ENCODE data around the gene THAP6.

DNA sequence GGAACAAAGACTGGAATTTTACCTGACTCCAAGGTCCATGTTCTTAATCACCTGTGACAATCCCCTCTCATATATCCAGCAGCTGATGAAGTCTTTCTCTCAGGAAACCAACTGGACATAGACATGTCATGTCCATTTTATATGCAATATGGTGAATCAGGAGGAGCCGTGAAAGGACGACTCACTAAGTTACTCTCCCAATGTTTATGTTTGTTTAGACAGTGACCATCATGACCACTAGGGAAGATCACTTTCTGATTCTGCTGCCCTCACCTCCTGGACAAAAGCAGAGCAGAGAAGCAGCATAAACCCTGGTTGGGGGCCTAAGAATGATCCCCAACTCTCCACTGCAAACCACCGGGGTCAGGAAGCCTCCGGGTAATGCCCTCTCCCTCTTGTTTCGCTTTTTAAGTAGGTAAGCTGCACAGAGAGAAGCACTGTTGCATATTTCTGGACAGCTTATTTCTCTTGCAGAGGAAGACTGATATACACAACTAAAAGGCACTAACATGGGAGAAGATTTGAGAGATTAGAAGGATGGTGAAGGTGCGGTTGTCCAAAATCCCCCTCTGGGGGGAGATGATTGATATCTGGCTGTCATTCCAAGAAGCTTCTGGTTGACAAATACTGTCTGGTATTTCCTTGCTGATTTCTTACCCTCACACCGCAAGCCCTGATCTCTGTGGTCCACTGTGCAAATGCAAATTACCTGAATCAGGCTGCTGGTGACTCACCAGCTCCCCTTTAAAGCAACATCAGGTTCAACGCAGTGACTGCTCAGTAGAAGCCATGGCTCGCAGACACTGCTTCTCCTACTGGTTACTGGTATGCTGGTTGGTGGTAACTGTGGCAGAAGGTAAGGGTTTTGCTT lies 41.3 kb downstream of the THAP6 start, which contains the start of gene ODAPH:
- TF ChIP-seq EZH2phosphoT487 (IDR thresholded peaks at IDR 0.05; ENCODE audit: insufficient read depth, low read depth) (no peak), EZH2 (IDR thresholded peaks at IDR 0.05; ENCODE audit: insufficient read depth, poor library complexity, severe bottlenecking) (no peak)

Measured in GM23248 (cell line).